ENCODE measurements around the gene C9orf85.
"Not testable (repeated sequence)": the region's sequence is repeated elsewhere in the genome, so short reads cannot be mapped to it uniquely, and the experiment has no call there.

The C9orf85 gene

GRCh38 chr9:71937070-71937625 is 25.7 kb downstream of the C9orf85 start:
- WGBS, 2 experiments, result 74 to 86% methylated on average over 2 to 4 of the region's 4 CpGs
- H3K27ac ChIP-seq (ENCODE audit: insufficient read depth, low read depth, low read length, poor library complexity, severe bottlenecking), result no peak overlapping the region
- H3K9me3 ChIP-seq (ENCODE audit: control insufficient read depth, low read length), result no peaks in the 10 kb centered on the region
- H3K27me3 ChIP-seq (ENCODE audit: control insufficient read depth, insufficient read depth, low read length, poor library complexity, severe bottlenecking), result no peaks in the 10 kb centered on the region
- no peak overlapping the region for H3K4me3 ChIP-seq (ENCODE audit: insufficient read depth, low read depth, low read length)
- no peaks in the 10 kb centered on the region for H3K4me1 ChIP-seq (ENCODE audit: control insufficient read depth, insufficient read depth, low read length)
- H3K36me3 ChIP-seq (ENCODE audit: control insufficient read depth, insufficient read depth, low read length), result no peaks in the 10 kb centered on the region

GRCh38 chr9:71937898-71938297 is 26.5 kb downstream of the C9orf85 start:
- H3K36me3 ChIP-seq (ENCODE audit: control insufficient read depth, insufficient read depth, low read length), result no peaks in the 10 kb centered on the region
- H3K27ac ChIP-seq (ENCODE audit: insufficient read depth, low read depth, low read length, poor library complexity, severe bottlenecking), result no peak overlapping the region
- WGBS, 2 experiments, result 100% methylated on average over 1 of the region's 1 CpG; no CpG with 5 or more reads in 1 of the 2 experiments
- no peaks in the 10 kb centered on the region for H3K9me3 ChIP-seq (ENCODE audit: control insufficient read depth, low read length)
- H3K4me3 ChIP-seq (ENCODE audit: insufficient read depth, low read depth, low read length), result no peak overlapping the region
- H3K27me3 ChIP-seq (ENCODE audit: control insufficient read depth, insufficient read depth, low read length, poor library complexity, severe bottlenecking), result no peaks in the 10 kb centered on the region
- H3K4me1 ChIP-seq (ENCODE audit: control insufficient read depth, insufficient read depth, low read length), result no peaks in the 10 kb centered on the region

GRCh38 chr9:71941060-71941568 is 29.7 kb downstream of the C9orf85 start:
- 93 to 100% methylated on average over 1 to 2 of the region's 2 CpGs for WGBS, 2 experiments
- no peaks in the 10 kb centered on the region for H3K27me3 ChIP-seq (ENCODE audit: control insufficient read depth, insufficient read depth, low read length, poor library complexity, severe bottlenecking)

GRCh38 chr9:71941998-71942567 is 30.6 kb downstream of the C9orf85 start:
- H3K4me3 ChIP-seq (ENCODE audit: insufficient read depth, low read depth, low read length), result no peak overlapping the region

More at GRCh38 chr9:71941060-71941568, 29.7 kb downstream of the C9orf85 start:
- H3K9me3 ChIP-seq (ENCODE audit: control insufficient read depth, low read length), result no peaks in the 10 kb centered on the region
- no peaks in the 10 kb centered on the region for H3K4me1 ChIP-seq (ENCODE audit: control insufficient read depth, insufficient read depth, low read length)
- no peak overlapping the region for H3K4me3 ChIP-seq (ENCODE audit: insufficient read depth, low read depth, low read length)
- H3K36me3 ChIP-seq (ENCODE audit: control insufficient read depth, insufficient read depth, low read length), result no peaks in the 10 kb centered on the region
- H3K27ac ChIP-seq (ENCODE audit: insufficient read depth, low read depth, low read length, poor library complexity, severe bottlenecking), result no peak overlapping the region

DNA sequence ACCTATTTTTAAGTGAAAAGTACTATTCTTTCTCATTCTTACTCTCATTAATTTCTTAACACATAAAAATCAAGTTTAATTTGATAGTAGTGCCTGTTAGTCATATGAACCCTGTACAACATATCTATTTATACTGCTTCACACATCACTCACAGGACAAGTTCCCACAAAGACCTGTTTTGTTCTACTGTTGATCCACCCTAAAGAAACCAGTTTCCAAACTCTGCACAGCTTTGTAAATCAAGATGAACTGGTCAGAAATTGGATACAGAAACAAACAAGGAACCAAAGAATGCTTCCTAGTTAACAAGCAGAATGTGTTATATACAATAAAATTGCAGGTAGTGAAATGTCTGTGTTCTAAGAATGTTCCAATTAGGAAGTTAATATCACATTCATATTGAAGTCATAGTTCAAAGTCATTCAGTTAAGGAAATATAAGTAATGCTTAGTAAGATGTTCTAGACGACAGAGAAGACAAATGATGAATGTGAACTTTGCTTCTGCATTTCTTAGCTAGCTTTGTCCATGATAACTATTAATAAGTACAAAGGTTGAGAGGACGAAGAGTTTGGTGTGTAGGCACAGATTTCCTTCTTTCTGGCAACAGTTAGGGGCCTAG is 33.4 kb downstream of the C9orf85 start:
- no peak overlapping the region for H3K27ac ChIP-seq (ENCODE audit: insufficient read depth, low read depth, low read length, poor library complexity, severe bottlenecking)
- WGBS, 2 experiments, result 84 to 93% methylated on average over 2 of the region's 2 CpGs
- no peaks in the 10 kb centered on the region for H3K4me1 ChIP-seq (ENCODE audit: control insufficient read depth, insufficient read depth, low read length)
- H3K4me3 ChIP-seq (ENCODE audit: insufficient read depth, low read depth, low read length), result no peak overlapping the region
- no peaks in the 10 kb centered on the region for H3K27me3 ChIP-seq (ENCODE audit: control insufficient read depth, insufficient read depth, low read length, poor library complexity, severe bottlenecking)
- no peaks in the 10 kb centered on the region for H3K9me3 ChIP-seq (ENCODE audit: control insufficient read depth, low read length)
- H3K36me3 ChIP-seq (ENCODE audit: control insufficient read depth, insufficient read depth, low read length), result no peaks in the 10 kb centered on the region

More at GRCh38 chr9:71941998-71942567, 30.6 kb downstream of the C9orf85 start:
- Histone ChIP-seq H3K4me1 (ENCODE audit: control insufficient read depth, insufficient read depth, low read length) (no peaks in the 10 kb centered on the region), H3K9me3 (ENCODE audit: control insufficient read depth, low read length) (no peaks in the 10 kb centered on the region), H3K27me3 (ENCODE audit: control insufficient read depth, insufficient read depth, low read length, poor library complexity, severe bottlenecking) (no peaks in the 10 kb centered on the region), H3K36me3 (ENCODE audit: control insufficient read depth, insufficient read depth, low read length) (no peaks in the 10 kb centered on the region), H3K27ac (ENCODE audit: insufficient read depth, low read depth, low read length, poor library complexity, severe bottlenecking) (no peak overlapping the region)
- 96 to 98% methylated on average over 2 of the region's 2 CpGs for WGBS, 2 experiments

GRCh38 chr9:71954652-71955051 is 43.2 kb downstream of the C9orf85 start:
- 94% methylated on average over 2 of the region's 2 CpGs for WGBS, 2 experiments
- not testable (repeated sequence) for H3K36me3 ChIP-seq (ENCODE audit: control insufficient read depth, insufficient read depth, low read length); H3K4me1 ChIP-seq (ENCODE audit: control insufficient read depth, insufficient read depth, low read length); H3K4me3 ChIP-seq (ENCODE audit: insufficient read depth, low read depth, low read length); H3K27me3 ChIP-seq (ENCODE audit: control insufficient read depth, insufficient read depth, low read length, poor library complexity, severe bottlenecking); H3K27ac ChIP-seq (ENCODE audit: insufficient read depth, low read depth, low read length, poor library complexity, severe bottlenecking); H3K9me3 ChIP-seq (ENCODE audit: control insufficient read depth, low read length)

DNA sequence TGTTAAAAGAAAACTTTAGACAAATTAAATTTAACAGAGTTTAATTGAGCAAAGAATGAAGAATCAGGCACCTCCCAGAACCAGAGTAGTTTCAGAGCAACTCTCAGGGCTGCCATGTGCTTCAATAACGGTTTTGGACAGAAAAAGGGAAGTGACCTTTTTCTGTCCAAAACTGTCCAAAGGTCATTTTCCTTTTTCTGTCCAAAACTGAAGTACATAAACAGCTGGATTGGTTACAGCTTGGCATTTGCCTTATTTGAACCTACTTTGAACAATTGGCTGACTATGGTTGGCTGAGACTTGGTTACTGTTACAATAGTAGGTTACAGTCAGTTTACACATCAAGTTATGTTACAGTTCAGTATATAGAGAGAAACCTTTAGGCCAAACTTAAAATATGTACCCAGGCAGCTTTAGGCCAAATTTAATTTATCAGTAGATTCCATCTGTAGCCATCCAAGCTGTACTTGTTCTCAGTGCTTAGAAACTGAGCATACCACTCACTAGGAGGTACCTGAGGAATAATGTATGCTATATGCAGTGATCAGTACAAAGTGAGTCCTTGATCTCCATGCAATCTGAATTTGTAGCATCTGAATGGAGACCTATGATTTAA is 44.0 kb downstream of the C9orf85 start:
- 96 to 98% methylated on average over 1 of the region's 1 CpG for WGBS, 2 experiments

DNA sequence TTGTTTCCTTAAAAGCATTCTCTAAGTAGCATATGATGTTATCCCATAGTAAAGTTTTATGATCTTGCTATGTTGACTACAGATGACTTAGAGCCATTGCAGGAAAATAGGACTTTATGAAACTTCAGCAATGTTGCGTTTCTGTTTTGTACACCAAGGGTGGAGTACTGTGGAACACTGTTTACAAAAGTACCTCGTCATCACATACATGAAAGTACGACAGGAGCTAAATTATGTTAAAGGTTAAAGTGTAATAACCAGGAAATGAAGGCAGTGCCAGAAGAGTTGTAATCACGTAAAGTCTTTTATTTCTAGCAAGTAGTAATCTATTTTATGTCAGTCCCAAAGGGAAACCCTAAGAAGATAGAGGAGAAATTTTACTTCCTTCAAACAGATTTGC is 50.9 kb downstream of the C9orf85 start:
- no peak overlapping the region for H3K4me3 ChIP-seq (ENCODE audit: insufficient read depth, low read depth, low read length)
- H3K4me1 ChIP-seq (ENCODE audit: control insufficient read depth, insufficient read depth, low read length), result no peaks in the 10 kb centered on the region
- H3K36me3 ChIP-seq (ENCODE audit: control insufficient read depth, insufficient read depth, low read length), result no peaks in the 10 kb centered on the region
- H3K27ac ChIP-seq (ENCODE audit: insufficient read depth, low read depth, low read length, poor library complexity, severe bottlenecking), result no peak overlapping the region
- no peaks in the 10 kb centered on the region for H3K27me3 ChIP-seq (ENCODE audit: control insufficient read depth, insufficient read depth, low read length, poor library complexity, severe bottlenecking)
- 97 to 98% methylated on average over 4 of the region's 4 CpGs for WGBS, 2 experiments
- H3K9me3 ChIP-seq (ENCODE audit: control insufficient read depth, low read length), result no peaks in the 10 kb centered on the region

More for the DNA sequence above, 44.0 kb downstream of the C9orf85 start:
- H3K27ac ChIP-seq (ENCODE audit: insufficient read depth, low read depth, low read length, poor library complexity, severe bottlenecking), result no peak overlapping the region
- no peaks in the 10 kb centered on the region for H3K4me1 ChIP-seq (ENCODE audit: control insufficient read depth, insufficient read depth, low read length)
- H3K36me3 ChIP-seq (ENCODE audit: control insufficient read depth, insufficient read depth, low read length), result no peaks in the 10 kb centered on the region
- H3K27me3 ChIP-seq (ENCODE audit: control insufficient read depth, insufficient read depth, low read length, poor library complexity, severe bottlenecking), result no peaks in the 10 kb centered on the region
- no peaks in the 10 kb centered on the region for H3K9me3 ChIP-seq (ENCODE audit: control insufficient read depth, low read length)
- H3K4me3 ChIP-seq (ENCODE audit: insufficient read depth, low read depth, low read length), result no peak overlapping the region

GRCh38 chr9:71963471-71963996 is 52.1 kb downstream of the C9orf85 start:
- H3K9me3 ChIP-seq (ENCODE audit: control insufficient read depth, low read length); H3K27me3 ChIP-seq (ENCODE audit: control insufficient read depth, insufficient read depth, low read length, poor library complexity, severe bottlenecking); H3K4me1 ChIP-seq (ENCODE audit: control insufficient read depth, insufficient read depth, low read length); H3K27ac ChIP-seq (ENCODE audit: insufficient read depth, low read depth, low read length, poor library complexity, severe bottlenecking); H3K4me3 ChIP-seq (ENCODE audit: insufficient read depth, low read depth, low read length); H3K36me3 ChIP-seq (ENCODE audit: control insufficient read depth, insufficient read depth, low read length): not testable (repeated sequence)
- WGBS, 2 experiments, result 89 to 90% methylated on average over 29 of the region's 29 CpGs

DNA sequence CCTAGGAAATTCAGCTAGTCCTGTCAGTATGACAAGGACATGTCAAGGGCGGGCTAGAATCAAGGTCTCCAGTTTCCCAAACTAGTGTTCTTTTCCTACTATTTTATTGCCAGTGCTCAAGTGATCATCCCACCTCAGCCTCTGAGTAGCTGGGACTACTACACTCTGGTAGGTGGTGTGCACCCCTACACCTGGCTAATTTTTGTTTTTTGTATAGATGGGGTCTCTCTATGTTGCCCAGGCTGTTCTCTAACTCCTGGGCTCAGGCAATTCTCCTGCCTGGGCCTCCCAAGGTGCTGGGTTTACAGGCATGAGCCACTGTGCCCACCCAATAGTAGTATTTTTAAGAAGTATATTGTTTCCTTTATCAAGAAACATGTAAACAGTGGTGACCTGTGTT is 54.0 kb downstream of the C9orf85 start:
- no peak overlapping the region for H3K4me3 ChIP-seq (ENCODE audit: insufficient read depth, low read depth, low read length)
- H3K9me3 ChIP-seq (ENCODE audit: control insufficient read depth, low read length), result no peaks in the 10 kb centered on the region
- H3K27ac ChIP-seq (ENCODE audit: insufficient read depth, low read depth, low read length, poor library complexity, severe bottlenecking), result no peak overlapping the region
- H3K4me1 ChIP-seq (ENCODE audit: control insufficient read depth, insufficient read depth, low read length), result no peaks in the 10 kb centered on the region
- H3K27me3 ChIP-seq (ENCODE audit: control insufficient read depth, insufficient read depth, low read length, poor library complexity, severe bottlenecking), result no peaks in the 10 kb centered on the region
- 89 to 95% methylated on average over 1 of the region's 1 CpG for WGBS, 2 experiments
- H3K36me3 ChIP-seq (ENCODE audit: control insufficient read depth, insufficient read depth, low read length), result no peaks in the 10 kb centered on the region

All from ectodermal cell (in vitro differentiated cells).